CD14-positive monocyte (primary cell): Measurements from ENCODE around the gene PRC1. TPM values are rescaled to one million over a fixed set of nuclear protein-coding genes. Genes with fewer than 3 reads are reported as not detected.
A peak's percentile ranks its signal among the peaks of the same experiment; 100 is the strongest.

Source experiments
- DNase-seq, 3 donors: peaks; one replicate each; pipeline ENCODE4 v3.0.0-alpha.2; 2011 to 2022
- H2AFZ ChIP-seq: 2 replicates; pipeline ENCODE4 v1.6.0; 2012; ENCODE audit warnings: mild to moderate bottlenecking, low read depth, low read length, inconsistent platforms; ENCODE audit not compliant: insufficient read depth, poor library complexity, severe bottlenecking
- H3K27ac ChIP-seq, 2 donors: 1 replicate in 1 of 2; 2 replicates in 1 of 2; pipeline ENCODE4 v1.5.1; 2012 to 2013; ENCODE audit warnings: low read length in 2 of 2, control low read depth in 1 of 2, inconsistent platforms in 1 of 2, low read depth in 1 of 2, mild to moderate bottlenecking in 1 of 2
- H3K27me3 ChIP-seq, 2 donors: one replicate each; pipeline versions ENCODE4 v1.6.0 to v1.6.1; 2011 to 2013; ENCODE audit warnings: low read length in 2 of 2; ENCODE audit not compliant: control insufficient read depth in 2 of 2, insufficient read depth in 2 of 2
- H3K36me3 ChIP-seq, 2 donors: replicated peaks in 1 of 2; 1 replicate in 1 of 2; 2 replicates in 1 of 2; pipeline versions ENCODE4 v1.5.1 to v1.6.1; 2012 to 2013; ENCODE audit warnings: low read length in 2 of 2, control low read depth in 1 of 2, inconsistent platforms in 1 of 2, mild to moderate bottlenecking in 1 of 2; ENCODE audit not compliant: insufficient read depth in 2 of 2, control insufficient read depth in 1 of 2
- H3K4me1 ChIP-seq, 2 donors: 1 replicate in 1 of 2; 2 replicates in 1 of 2; pipeline versions ENCODE4 v1.5.1 to v1.6.1; 2012 to 2013; ENCODE audit warnings: low read length in 2 of 2, control low read depth in 1 of 2, inconsistent platforms in 1 of 2, mild to moderate bottlenecking in 1 of 2, moderate library complexity in 1 of 2; ENCODE audit not compliant: insufficient read depth in 2 of 2, control insufficient read depth in 1 of 2
- H3K4me2 ChIP-seq: replicated peaks from 2 replicates; pipeline ENCODE3; 2012; ENCODE audit warnings: low read length, moderate library complexity, mild to moderate bottlenecking; ENCODE audit not compliant: poor library complexity, severe bottlenecking; ENCODE audit errors: extremely low read depth
- H3K4me3 ChIP-seq, 3 experiments: fragments of 200-600 bp in 1 of 3; sonication (generic) in 1 of 3; replicated peaks in 1 of 3; 1 replicate in 2 of 3; 2 replicates in 1 of 3; pipeline ENCODE4 v1.5.1; 2011 to 2013; ENCODE audit warnings: low read length in 3 of 3, mild to moderate bottlenecking in 3 of 3, control low read depth in 2 of 3, low read depth in 2 of 3, inconsistent platforms in 1 of 3, moderate library complexity in 1 of 3
- H3K79me2 ChIP-seq: 2 replicates; pipeline ENCODE4 v1.6.0; 2012; ENCODE audit warnings: mild to moderate bottlenecking, control low read depth, inconsistent platforms, low read length, moderate library complexity; ENCODE audit not compliant: insufficient read depth
- H3K9ac ChIP-seq: 2 replicates; pipeline ENCODE4 v1.6.0; 2017; ENCODE audit warnings: low read length, mild to moderate bottlenecking; ENCODE audit not compliant: insufficient read depth, poor library complexity, severe bottlenecking
- H3K9me3 ChIP-seq, 2 donors: replicated peaks in 1 of 2; 1 replicate in 1 of 2; 2 replicates in 1 of 2; pipeline versions ENCODE4 v1.5.1 to v1.6.1; 2012 to 2013; ENCODE audit warnings: low read length in 2 of 2, control low read depth in 1 of 2; ENCODE audit not compliant: control insufficient read depth in 1 of 2, insufficient read depth in 1 of 2
- H4K20me1 ChIP-seq: 2 replicates; pipeline ENCODE4 v1.6.0; 2012; ENCODE audit warnings: mild to moderate bottlenecking, low read length, control low read depth, moderate library complexity; ENCODE audit not compliant: insufficient read depth
- H3K27ac Mint-ChIP-seq, 7 donors: one replicate each; pipeline ENCODE4 v1.8.0; 2020; ENCODE audit warnings: mild to moderate bottlenecking in 7 of 7, mixed read lengths in 7 of 7, moderate library complexity in 6 of 7, inconsistent platforms in 2 of 7
- H3K27me3 Mint-ChIP-seq, 3 donors: one replicate each; pipeline ENCODE4 v1.8.0; 2021 to 2022; ENCODE audit warnings: low read depth in 3 of 3, mild to moderate bottlenecking in 3 of 3, mixed read lengths in 3 of 3, moderate library complexity in 3 of 3, inconsistent platforms in 1 of 3
- H3K36me3 Mint-ChIP-seq, 2 donors: one replicate each; pipeline ENCODE4 v1.8.0; 2020; ENCODE audit warnings: mixed read lengths in 2 of 2, inconsistent platforms in 1 of 2, mild to moderate bottlenecking in 1 of 2
- H3K4me1 Mint-ChIP-seq: one replicate; pipeline ENCODE4 v1.8.0; 2020; ENCODE audit warnings: mild to moderate bottlenecking, mixed read lengths
- H3K4me3 Mint-ChIP-seq, 2 donors: one replicate each; pipeline ENCODE4 v1.8.0; 2020; ENCODE audit warnings: mild to moderate bottlenecking in 2 of 2, mixed read lengths in 2 of 2, moderate library complexity in 1 of 2
- H3K9me3 Mint-ChIP-seq, 7 donors: one replicate each; pipeline ENCODE4 v1.8.0; 2020 to 2022; ENCODE audit warnings: mixed read lengths in 7 of 7, mild to moderate bottlenecking in 6 of 7, moderate library complexity in 6 of 7, inconsistent platforms in 2 of 7
- CTCF ChIP-seq: fragments of 200-600 bp; IDR thresholded peaks from one replicate; pipeline ENCODE4 v1.8.0; 2022; ENCODE audit warnings: antibody characterized with exemption, mild to moderate bottlenecking
- WGBS: methylation state at CpG from one replicate; pipeline ENCODE4 v1.1.5; 2013; ENCODE audit warnings: missing lambda C conversion rate; ENCODE audit not compliant: insufficient coverage; 5-methylcytosine and 5-hydroxymethylcytosine counted together
- intact Hi-C, 2 donors: fragments of 100-400 bp; cut with micrococcal nuclease; formaldehyde crosslinking; loops; one replicate each; pipeline versions ENCODE4 v1.15.0 to v1.15.1; 2023
- polyA plus RNA-seq, 3 donors: library from polyadenylated mRNA; depleted of rRNA in 1 of 3; unstranded in 2 of 3; stranded (reverse) in 1 of 3; fragments of 300-500 nt in 2 of 3; fragments of >200 nt in 1 of 3; fragmentation: Illumina TruSeq in 2 of 3; gene quantifications; 1 replicate in 2 of 3; 2 replicates in 1 of 3; pipeline ENCODE4 v1.2.3, GENCODE V29; 2012 to 2021

Gene PRC1
- polyA plus RNA-seq, 3 donors = 1.6 to 6.9 (median 2.0) TPM

GRCh38 chr15:90921887-90922286 lies 72.4 kb downstream of the PRC1 start:
- Histone ChIP-seq H3K9me3 (no peaks in the 10 kb centered on the region), H2AFZ (no peak overlapping the region), H3K36me3 (peaks cover 52 to 68% of the 10 kb centered on the region in 2 donors), H3K4me2 (no peak overlapping the region), H3K9ac (no peak overlapping the region), H3K79me2 (peaks cover 17% of the 10 kb centered on the region), H3K27ac (no peak overlapping the region), H3K27me3 (no peaks in the 10 kb centered on the region), H3K4me1 (peaks cover 5 to 7% of the 10 kb centered on the region in 2 donors), H4K20me1 (peaks cover 4% of the 10 kb centered on the region), H3K4me3 (no peak overlapping the region)
- Mint-ChIP-seq H3K36me3 (peaks cover 54 to 58% of the 10 kb centered on the region in 2 donors), H3K4me1 (peaks cover 12% of the 10 kb centered on the region), H3K9me3 (no peaks in the 10 kb centered on the region), H3K27ac (no peak overlapping the region), H3K4me3 (no peak overlapping the region), H3K27me3 (peaks cover 0 to 2% (median 0%) of the 10 kb centered on the region in 3 donors)
- intact Hi-C loops = no loop called here
- no peak for TF ChIP-seq CTCF
- DNase-seq = no peak
- WGBS = 63% methylated on average over 2 of the region's 4 CpGs

- no peaks in the 10 kb centered on the region for H3K9me3 Mint-ChIP-seq
- H3K36me3 ChIP-seq = peaks cover 54 to 62% of the 10 kb centered on the region in 2 donors
- H3K4me2 ChIP-seq = no peak overlapping the region
- peaks cover 34 to 37% of the 10 kb centered on the region in 2 donors for H3K4me1 ChIP-seq
- H3K27ac ChIP-seq = peak overlapping the region in 1 of 2 donors; percentile 49
- H3K27me3 Mint-ChIP-seq = peaks cover 0 to 2% (median 1%) of the 10 kb centered on the region in 3 donors
- no peak overlapping the region for H3K4me3 ChIP-seq
- peaks cover 42% of the 10 kb centered on the region for H3K4me1 Mint-ChIP-seq
- H3K27ac Mint-ChIP-seq = peak overlapping the region in 3 of 7 donors; percentile 39 to 71 (median 67)
- no peaks in the 10 kb centered on the region for H3K27me3 ChIP-seq
- H2AFZ ChIP-seq = no peak overlapping the region
- H4K20me1 ChIP-seq = peaks cover 4% of the 10 kb centered on the region
- no peak for TF ChIP-seq CTCF
- H3K9ac ChIP-seq = no peak overlapping the region
- WGBS = 98% methylated on average over 4 of the region's 6 CpGs
- H3K79me2 ChIP-seq = peaks cover 28% of the 10 kb centered on the region
- H3K9me3 ChIP-seq = no peaks in the 10 kb centered on the region
- no peak overlapping the region for H3K4me3 Mint-ChIP-seq
- DNase-seq = no peak
- intact Hi-C loops = loop anchor here in 1 of 2 donors (10.0 kb wide), 1 partner anchor 936 kb away; the partner anchor contains the start of gene SLCO3A1
- H3K36me3 Mint-ChIP-seq = peaks cover 63 to 77% of the 10 kb centered on the region in 2 donors
These were observed 75.5 kb downstream of the PRC1 start for GRCh38 chr15:90918835-90919234.
